Panc1 (cell line): ENCODE data around the gene ATP8B2.
"Not testable (repeated sequence)": the region's sequence is repeated elsewhere in the genome, so short reads cannot be mapped to it uniquely, and the experiment has no call there.

Experiments used
- TF ChIP-seq, protein P1 (sequence below): fragments of 450-650 bp; IDR thresholded peaks from 2 replicates; pipeline ENCODE4 v1.5.1; 2017; ENCODE audit warnings: mild to moderate bottlenecking
- TF ChIP-seq, protein P2 (sequence below), 2 experiments: IDR thresholded peaks; 2 replicates each; pipeline ENCODE4 v1.6.1; 2011 to 2012; ENCODE audit warnings: low read depth in 2 of 2, control low read depth in 1 of 2, low read length in 1 of 2, mild to moderate bottlenecking in 1 of 2, moderate library complexity in 1 of 2; ENCODE audit not compliant: insufficient read depth in 1 of 2

DNA sequence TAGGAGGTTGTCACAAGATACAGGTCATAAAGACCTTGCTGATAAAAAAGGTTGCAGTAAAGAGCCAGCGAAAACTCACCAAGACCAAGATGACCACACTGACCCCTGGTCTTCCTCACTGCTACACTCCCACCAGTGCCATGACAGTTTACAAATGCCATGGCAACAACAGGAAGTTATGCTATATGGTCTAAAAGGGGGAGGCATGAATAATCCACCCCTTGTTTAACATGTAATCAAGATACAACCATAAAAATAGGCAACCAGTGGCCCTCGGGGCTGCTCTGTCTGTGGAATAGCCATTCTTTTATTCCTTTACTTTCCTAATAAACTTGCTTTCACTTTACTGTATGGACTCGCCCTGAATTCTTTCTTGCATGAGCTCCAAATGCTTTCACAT is 11.1 kb upstream of the ATP8B2 start:
- TF ChIP-seq, protein P1, sequence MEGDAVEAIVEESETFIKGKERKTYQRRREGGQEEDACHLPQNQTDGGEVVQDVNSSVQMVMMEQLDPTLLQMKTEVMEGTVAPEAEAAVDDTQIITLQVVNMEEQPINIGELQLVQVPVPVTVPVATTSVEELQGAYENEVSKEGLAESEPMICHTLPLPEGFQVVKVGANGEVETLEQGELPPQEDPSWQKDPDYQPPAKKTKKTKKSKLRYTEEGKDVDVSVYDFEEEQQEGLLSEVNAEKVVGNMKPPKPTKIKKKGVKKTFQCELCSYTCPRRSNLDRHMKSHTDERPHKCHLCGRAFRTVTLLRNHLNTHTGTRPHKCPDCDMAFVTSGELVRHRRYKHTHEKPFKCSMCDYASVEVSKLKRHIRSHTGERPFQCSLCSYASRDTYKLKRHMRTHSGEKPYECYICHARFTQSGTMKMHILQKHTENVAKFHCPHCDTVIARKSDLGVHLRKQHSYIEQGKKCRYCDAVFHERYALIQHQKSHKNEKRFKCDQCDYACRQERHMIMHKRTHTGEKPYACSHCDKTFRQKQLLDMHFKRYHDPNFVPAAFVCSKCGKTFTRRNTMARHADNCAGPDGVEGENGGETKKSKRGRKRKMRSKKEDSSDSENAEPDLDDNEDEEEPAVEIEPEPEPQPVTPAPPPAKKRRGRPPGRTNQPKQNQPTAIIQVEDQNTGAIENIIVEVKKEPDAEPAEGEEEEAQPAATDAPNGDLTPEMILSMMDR = not testable (repeated sequence)
- TF ChIP-seq, protein P2, sequence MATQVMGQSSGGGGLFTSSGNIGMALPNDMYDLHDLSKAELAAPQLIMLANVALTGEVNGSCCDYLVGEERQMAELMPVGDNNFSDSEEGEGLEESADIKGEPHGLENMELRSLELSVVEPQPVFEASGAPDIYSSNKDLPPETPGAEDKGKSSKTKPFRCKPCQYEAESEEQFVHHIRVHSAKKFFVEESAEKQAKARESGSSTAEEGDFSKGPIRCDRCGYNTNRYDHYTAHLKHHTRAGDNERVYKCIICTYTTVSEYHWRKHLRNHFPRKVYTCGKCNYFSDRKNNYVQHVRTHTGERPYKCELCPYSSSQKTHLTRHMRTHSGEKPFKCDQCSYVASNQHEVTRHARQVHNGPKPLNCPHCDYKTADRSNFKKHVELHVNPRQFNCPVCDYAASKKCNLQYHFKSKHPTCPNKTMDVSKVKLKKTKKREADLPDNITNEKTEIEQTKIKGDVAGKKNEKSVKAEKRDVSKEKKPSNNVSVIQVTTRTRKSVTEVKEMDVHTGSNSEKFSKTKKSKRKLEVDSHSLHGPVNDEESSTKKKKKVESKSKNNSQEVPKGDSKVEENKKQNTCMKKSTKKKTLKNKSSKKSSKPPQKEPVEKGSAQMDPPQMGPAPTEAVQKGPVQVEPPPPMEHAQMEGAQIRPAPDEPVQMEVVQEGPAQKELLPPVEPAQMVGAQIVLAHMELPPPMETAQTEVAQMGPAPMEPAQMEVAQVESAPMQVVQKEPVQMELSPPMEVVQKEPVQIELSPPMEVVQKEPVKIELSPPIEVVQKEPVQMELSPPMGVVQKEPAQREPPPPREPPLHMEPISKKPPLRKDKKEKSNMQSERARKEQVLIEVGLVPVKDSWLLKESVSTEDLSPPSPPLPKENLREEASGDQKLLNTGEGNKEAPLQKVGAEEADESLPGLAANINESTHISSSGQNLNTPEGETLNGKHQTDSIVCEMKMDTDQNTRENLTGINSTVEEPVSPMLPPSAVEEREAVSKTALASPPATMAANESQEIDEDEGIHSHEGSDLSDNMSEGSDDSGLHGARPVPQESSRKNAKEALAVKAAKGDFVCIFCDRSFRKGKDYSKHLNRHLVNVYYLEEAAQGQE (IDR thresholded peaks at IDR 0.05; ENCODE audit: insufficient read depth in 1 of 2, low read depth in 2 of 2, low read length in 1 of 2) = not testable (repeated sequence)
